ENCODE data around the gene HSD11B1.

The HSD11B1 gene

GRCh38 chr1:209727785-209728184 is 23.1 kb downstream of the HSD11B1 start:
- DNase-seq (ENCODE audit: low spot score) = no peak

GRCh38 chr1:209728466-209728865 is 23.8 kb downstream of the HSD11B1 start:
- no peak for DNase-seq (ENCODE audit: low spot score)

GRCh38 chr1:209729436-209729835 is 24.8 kb downstream of the HSD11B1 start:
- no peak for DNase-seq (ENCODE audit: low spot score)

GRCh38 chr1:209732725-209733124 is 28.1 kb downstream of the HSD11B1 start:
- no peak for DNase-seq (ENCODE audit: low spot score)

GRCh38 chr1:209733409-209734192 is 29.0 kb downstream of the HSD11B1 start:
- no peak for DNase-seq (ENCODE audit: low spot score)

- no peak for DNase-seq (ENCODE audit: low spot score)
Observed at GRCh38 chr1:209736490-209737117, 32.0 kb downstream of the HSD11B1 start.

GRCh38 chr1:209737118-209737505 is 32.5 kb downstream of the HSD11B1 start:
- DNase-seq (ENCODE audit: low spot score) = no peak

- DNase-seq (ENCODE audit: low spot score) = no peak
Observed at GRCh38 chr1:209738270-209738669, 33.6 kb downstream of the HSD11B1 start.

- DNase-seq (ENCODE audit: low spot score) = no peak
Observed at GRCh38 chr1:209741193-209741592, 36.5 kb downstream of the HSD11B1 start.

GRCh38 chr1:209741889-209742288 is 37.2 kb downstream of the HSD11B1 start:
- no peak for DNase-seq (ENCODE audit: low spot score)

- DNase-seq (ENCODE audit: low spot score) = peak; percentile 75
Observed at GRCh38 chr1:209742409-209743144, 37.9 kb downstream of the HSD11B1 start.

GRCh38 chr1:209743145-209743482 is 38.5 kb downstream of the HSD11B1 start:
- peak; percentile 42 for DNase-seq (ENCODE audit: low spot score)

GRCh38 chr1:209746451-209747165 is 42.0 kb downstream of the HSD11B1 start:
- DNase-seq (ENCODE audit: low spot score) = no peak

- peak; percentile 92 for DNase-seq (ENCODE audit: low spot score)
Observed at GRCh38 chr1:209747580-209748262, 43.1 kb downstream of the HSD11B1 start.

- DNase-seq (ENCODE audit: low spot score) = no peak
Observed at GRCh38 chr1:209748620-209749019, 44.0 kb downstream of the HSD11B1 start.

- DNase-seq (ENCODE audit: low spot score) = no peak
Observed at GRCh38 chr1:209749205-209749604, 44.6 kb downstream of the HSD11B1 start.

GRCh38 chr1:209749670-209750323 is 45.2 kb downstream of the HSD11B1 start:
- no peak for DNase-seq (ENCODE audit: low spot score)

- no peak for DNase-seq (ENCODE audit: low spot score)
Observed at GRCh38 chr1:209751627-209752231, 47.1 kb downstream of the HSD11B1 start.

- DNase-seq (ENCODE audit: low spot score) = no peak
Observed at GRCh38 chr1:209752890-209753289, 48.2 kb downstream of the HSD11B1 start.

GRCh38 chr1:209755256-209755655 is 50.6 kb downstream of the HSD11B1 start:
- no peak for DNase-seq (ENCODE audit: low spot score)
